B cell (primary cell): ENCODE data around the gene ARHGAP20.

ENCODE experiments used
- CTCF ChIP-seq: fragments of 200-600 bp; IDR thresholded peaks from one replicate; pipeline ENCODE4 v1.8.0; 2022; ENCODE audit warnings: antibody characterized with exemption, mild to moderate bottlenecking
- EZH2 ChIP-seq: IDR thresholded peaks from 2 replicates; pipeline ENCODE4 v1.6.1; 2012; ENCODE audit warnings: borderline replicate concordance, low read depth, mild to moderate bottlenecking, moderate library complexity, low read length; ENCODE audit not compliant: insufficient read depth, poor library complexity, severe bottlenecking

- no peak for TF ChIP-seq CTCF
- no peak for TF ChIP-seq EZH2
Measured at GRCh38 chr11:110600322-110600721, 111.9 kb downstream of the ARHGAP20 start.
